Measurements from ENCODE around the gene DLGAP5. TPM values are rescaled to one million over a fixed set of nuclear protein-coding genes. Genes with fewer than 3 reads are reported as not detected.

The DLGAP5 gene
- total and polyA plus RNA-seq, 9 donors: 0.43 to 0.69 (median 0.47) TPM; not detected in 4

DNA sequence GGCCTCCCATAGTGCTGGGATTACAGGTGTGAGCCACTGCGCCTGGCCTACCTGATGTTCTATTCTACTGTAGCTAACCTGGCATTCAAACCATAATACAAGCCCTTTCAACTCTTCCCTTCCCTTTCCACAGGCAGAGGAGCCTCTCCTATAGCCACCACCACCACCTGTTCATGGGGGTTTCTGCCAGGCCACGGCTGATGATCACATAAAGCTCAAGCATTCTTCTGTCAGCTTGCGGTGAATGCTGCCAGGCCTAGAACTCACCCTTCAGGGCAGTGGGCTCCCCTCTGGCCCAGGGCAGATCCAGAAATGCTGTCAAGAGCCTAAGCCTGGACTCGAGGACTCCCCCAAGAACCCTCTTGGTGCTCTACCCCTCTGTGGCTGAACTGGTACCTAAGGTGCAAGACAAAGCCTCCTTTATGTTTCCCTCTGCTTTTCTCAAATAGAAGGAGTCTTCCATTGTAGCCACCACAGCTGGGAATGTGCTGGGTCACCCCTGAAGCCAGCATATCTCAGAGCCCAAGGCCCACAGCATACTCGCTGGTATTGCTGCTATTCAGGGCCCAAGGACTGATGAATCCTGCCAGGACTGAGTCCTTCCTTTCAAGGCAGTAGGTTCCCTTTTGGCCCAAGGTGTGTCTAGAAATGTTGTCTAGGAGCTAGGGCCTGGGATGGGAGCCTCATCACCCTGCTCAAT is 3.4 kb upstream of the DLGAP5 start:
- H3K27ac ChIP-seq: no peak overlapping the region
- no peaks in the 10 kb centered on the region for H3K36me3 ChIP-seq
- 91 to 96% (median 92%) methylated on average over 5 of the region's 5 CpGs for WGBS, 3 donors
- TF ChIP-seq, protein P1, sequence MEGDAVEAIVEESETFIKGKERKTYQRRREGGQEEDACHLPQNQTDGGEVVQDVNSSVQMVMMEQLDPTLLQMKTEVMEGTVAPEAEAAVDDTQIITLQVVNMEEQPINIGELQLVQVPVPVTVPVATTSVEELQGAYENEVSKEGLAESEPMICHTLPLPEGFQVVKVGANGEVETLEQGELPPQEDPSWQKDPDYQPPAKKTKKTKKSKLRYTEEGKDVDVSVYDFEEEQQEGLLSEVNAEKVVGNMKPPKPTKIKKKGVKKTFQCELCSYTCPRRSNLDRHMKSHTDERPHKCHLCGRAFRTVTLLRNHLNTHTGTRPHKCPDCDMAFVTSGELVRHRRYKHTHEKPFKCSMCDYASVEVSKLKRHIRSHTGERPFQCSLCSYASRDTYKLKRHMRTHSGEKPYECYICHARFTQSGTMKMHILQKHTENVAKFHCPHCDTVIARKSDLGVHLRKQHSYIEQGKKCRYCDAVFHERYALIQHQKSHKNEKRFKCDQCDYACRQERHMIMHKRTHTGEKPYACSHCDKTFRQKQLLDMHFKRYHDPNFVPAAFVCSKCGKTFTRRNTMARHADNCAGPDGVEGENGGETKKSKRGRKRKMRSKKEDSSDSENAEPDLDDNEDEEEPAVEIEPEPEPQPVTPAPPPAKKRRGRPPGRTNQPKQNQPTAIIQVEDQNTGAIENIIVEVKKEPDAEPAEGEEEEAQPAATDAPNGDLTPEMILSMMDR (IDR thresholded peaks at IDR 0.05): no peak
- no peak for TF ChIP-seq POLR2A (IDR thresholded peaks at IDR 0.05)
- no peak for TF ChIP-seq EP300 (IDR thresholded peaks at IDR 0.05)
- DNase-seq: no peak
- H3K4me1 ChIP-seq (ENCODE audit: insufficient read depth): no peaks in the 10 kb centered on the region
- intact Hi-C loops (cut with DNase I): no loop called here
- H3K27me3 ChIP-seq: no peaks in the 10 kb centered on the region
- H3K9me3 ChIP-seq: no peaks in the 10 kb centered on the region
- no peak overlapping the region for H3K4me3 ChIP-seq

- peak overlapping the region; percentile 35 for H3K4me3 ChIP-seq
- H3K36me3 ChIP-seq: no peaks in the 10 kb centered on the region
- H3K27ac ChIP-seq: peak overlapping the region; percentile 62 to 68
- 51 to 56% (median 53%) methylated on average over 11 of the region's 11 CpGs for WGBS, 3 donors
- no peaks in the 10 kb centered on the region for H3K27me3 ChIP-seq
- no peak for DNase-seq
- H3K9me3 ChIP-seq: no peaks in the 10 kb centered on the region
- intact Hi-C loops (cut with DNase I): no loop called here
- TF ChIP-seq EP300 (IDR thresholded peaks at IDR 0.05): no peak
- TF ChIP-seq POLR2A (IDR thresholded peaks at IDR 0.05): no peak
- TF ChIP-seq, protein P1 (IDR thresholded peaks at IDR 0.05): no peak
- H3K4me1 ChIP-seq (ENCODE audit: insufficient read depth): no peaks in the 10 kb centered on the region
Measured at GRCh38 chr14:55192054-55192621, 753 bp upstream of the DLGAP5 start.

GRCh38 chr14:55190906-55191202 is 531 bp downstream of the DLGAP5 start:
- WGBS, 3 donors: 5 to 6% (median 6%) methylated on average over 8 of the region's 8 CpGs
- no peak for DNase-seq
- intact Hi-C loops (cut with DNase I): no loop called here
- TF ChIP-seq, protein P1 (IDR thresholded peaks at IDR 0.05): no peak
- TF ChIP-seq EP300 (IDR thresholded peaks at IDR 0.05): no peak
- no peak for TF ChIP-seq POLR2A (IDR thresholded peaks at IDR 0.05)
- Histone ChIP-seq H3K36me3 (no peaks in the 10 kb centered on the region), H3K4me3 (no peak overlapping the region), H3K4me1 (ENCODE audit: insufficient read depth) (no peaks in the 10 kb centered on the region), H3K27ac (no peak overlapping the region), H3K9me3 (no peaks in the 10 kb centered on the region), H3K27me3 (no peaks in the 10 kb centered on the region)

DNA sequence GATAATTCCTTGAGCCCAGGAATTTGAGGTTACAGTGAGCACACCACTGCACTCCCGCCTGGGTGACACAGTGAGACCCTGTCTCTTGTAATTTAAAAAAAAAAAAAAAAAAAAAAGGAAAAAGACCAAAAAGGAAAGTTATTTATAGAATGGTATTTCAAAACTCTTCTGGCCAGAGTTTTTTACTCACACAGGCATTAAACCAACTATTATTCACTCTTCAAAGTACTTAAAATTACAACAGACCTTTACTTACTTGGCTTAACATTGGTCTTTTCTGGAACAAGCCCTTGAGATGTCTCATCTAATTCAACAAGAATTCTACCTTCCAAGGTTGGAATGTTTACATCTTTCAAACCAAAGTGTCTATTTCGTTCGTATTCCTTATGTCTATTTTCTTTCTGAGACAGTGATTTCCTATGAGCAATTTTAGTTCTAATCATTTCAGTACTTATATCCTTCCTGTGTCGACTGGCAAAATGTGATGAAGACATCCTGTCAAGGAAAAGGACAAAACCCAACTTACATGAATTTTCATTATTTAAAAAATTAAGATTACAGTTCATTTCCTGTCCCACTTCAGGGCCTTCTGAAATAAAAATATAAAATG is 2.6 kb downstream of the DLGAP5 start:
- no peaks in the 10 kb centered on the region for H3K4me1 ChIP-seq (ENCODE audit: insufficient read depth)
- intact Hi-C loops (cut with DNase I): no loop called here
- TF ChIP-seq, protein P1 (IDR thresholded peaks at IDR 0.05): no peak
- TF ChIP-seq POLR2A (IDR thresholded peaks at IDR 0.05) (no peak), EP300 (IDR thresholded peaks at IDR 0.05) (no peak)
- WGBS, 3 donors: 77 to 86% (median 77%) methylated on average over 4 of the region's 4 CpGs
- H3K36me3 ChIP-seq: no peaks in the 10 kb centered on the region
- H3K27me3 ChIP-seq: no peaks in the 10 kb centered on the region
- H3K27ac ChIP-seq: no peak overlapping the region
- no peak for DNase-seq
- H3K4me3 ChIP-seq: no peak overlapping the region
- no peaks in the 10 kb centered on the region for H3K9me3 ChIP-seq
